GM12878 (cell line): Measurements from ENCODE around the gene GMIP.

Experiments used
- FOS ChIP-seq: IDR thresholded peaks from 3 replicates; pipeline ENCODE4 v1.6.1; 2011; ENCODE audit warnings: borderline replicate concordance; ENCODE audit not compliant: insufficient read length; ENCODE audit errors: extremely low read depth
- POLR2A ChIP-seq: IDR thresholded peaks from 2 replicates; pipeline ENCODE4 v1.6.1; 2011; ENCODE audit warnings: low read depth, mild to moderate bottlenecking, low read length
- TF ChIP-seq, protein P1 (sequence below): IDR thresholded peaks from 2 replicates; pipeline ENCODE4 v1.6.1; 2011; ENCODE audit warnings: low read depth, low read length, improper control_type of control experiment, borderline replicate concordance
- TF ChIP-seq, protein P2 (sequence below), 3 experiments: IDR thresholded peaks in 2 of 3; conservative IDR thresholded peaks in 1 of 3; 2 replicates each; pipeline ENCODE4 v1.5.1; 2011; ENCODE audit warnings: low read depth in 3 of 3, low read length in 3 of 3, mild to moderate bottlenecking in 3 of 3, control low read depth in 2 of 3, moderate library complexity in 2 of 3, inconsistent platforms in 1 of 3, mixed read lengths in 1 of 3; ENCODE audit not compliant: control insufficient read depth in 2 of 3, insufficient read depth in 1 of 3; ENCODE audit errors: extremely low read depth in 1 of 3

DNA sequence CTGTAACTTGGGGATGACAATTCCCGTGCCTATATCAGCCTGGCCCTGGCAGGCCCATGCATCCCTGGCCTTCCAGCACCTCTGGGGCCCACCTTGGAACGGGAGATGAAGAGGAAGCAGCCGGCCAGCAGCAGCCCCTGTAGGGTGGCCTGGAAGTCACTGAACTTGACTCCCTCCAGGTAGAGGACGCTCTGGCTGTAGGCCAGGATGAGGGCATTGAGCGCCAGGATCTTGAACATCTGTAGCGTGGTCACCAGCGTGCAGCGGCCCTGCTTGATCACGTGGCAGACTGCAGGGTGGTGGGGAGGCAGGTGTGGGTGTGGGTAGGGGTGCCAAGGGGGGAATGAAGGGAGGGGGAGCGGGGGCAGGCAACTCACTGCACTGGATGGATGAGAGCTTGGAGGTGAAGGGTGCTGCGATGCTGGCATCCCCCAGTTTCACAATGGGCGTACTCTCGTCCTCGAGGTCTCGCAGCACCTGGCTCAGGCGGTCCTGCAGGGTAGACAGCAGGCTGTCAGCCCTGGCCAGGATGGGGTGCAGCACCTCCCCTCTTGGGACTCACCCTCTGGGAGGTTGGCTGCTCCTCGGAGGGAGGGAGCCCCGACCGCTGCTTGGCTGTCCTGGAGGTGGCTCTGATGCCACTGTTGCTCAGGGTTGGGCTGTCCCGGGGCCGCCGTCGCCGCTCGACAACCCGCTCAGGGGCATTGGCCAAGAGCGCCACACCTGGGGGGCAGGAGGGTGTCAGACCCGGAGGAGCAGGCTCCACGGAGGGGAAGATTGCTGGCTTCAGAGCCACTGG lies 3.8 kb upstream of the GMIP start:
- TF ChIP-seq FOS (no peak), POLR2A (no peak)
- TF ChIP-seq, protein P1, sequence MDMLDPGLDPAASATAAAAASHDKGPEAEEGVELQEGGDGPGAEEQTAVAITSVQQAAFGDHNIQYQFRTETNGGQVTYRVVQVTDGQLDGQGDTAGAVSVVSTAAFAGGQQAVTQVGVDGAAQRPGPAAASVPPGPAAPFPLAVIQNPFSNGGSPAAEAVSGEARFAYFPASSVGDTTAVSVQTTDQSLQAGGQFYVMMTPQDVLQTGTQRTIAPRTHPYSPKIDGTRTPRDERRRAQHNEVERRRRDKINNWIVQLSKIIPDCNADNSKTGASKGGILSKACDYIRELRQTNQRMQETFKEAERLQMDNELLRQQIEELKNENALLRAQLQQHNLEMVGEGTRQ: no peak
- TF ChIP-seq, protein P2, sequence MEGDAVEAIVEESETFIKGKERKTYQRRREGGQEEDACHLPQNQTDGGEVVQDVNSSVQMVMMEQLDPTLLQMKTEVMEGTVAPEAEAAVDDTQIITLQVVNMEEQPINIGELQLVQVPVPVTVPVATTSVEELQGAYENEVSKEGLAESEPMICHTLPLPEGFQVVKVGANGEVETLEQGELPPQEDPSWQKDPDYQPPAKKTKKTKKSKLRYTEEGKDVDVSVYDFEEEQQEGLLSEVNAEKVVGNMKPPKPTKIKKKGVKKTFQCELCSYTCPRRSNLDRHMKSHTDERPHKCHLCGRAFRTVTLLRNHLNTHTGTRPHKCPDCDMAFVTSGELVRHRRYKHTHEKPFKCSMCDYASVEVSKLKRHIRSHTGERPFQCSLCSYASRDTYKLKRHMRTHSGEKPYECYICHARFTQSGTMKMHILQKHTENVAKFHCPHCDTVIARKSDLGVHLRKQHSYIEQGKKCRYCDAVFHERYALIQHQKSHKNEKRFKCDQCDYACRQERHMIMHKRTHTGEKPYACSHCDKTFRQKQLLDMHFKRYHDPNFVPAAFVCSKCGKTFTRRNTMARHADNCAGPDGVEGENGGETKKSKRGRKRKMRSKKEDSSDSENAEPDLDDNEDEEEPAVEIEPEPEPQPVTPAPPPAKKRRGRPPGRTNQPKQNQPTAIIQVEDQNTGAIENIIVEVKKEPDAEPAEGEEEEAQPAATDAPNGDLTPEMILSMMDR (IDR thresholded peaks at IDR 0.05 in 2 of 3, conservative IDR thresholded peaks at IDR 0.05 in 1 of 3; ENCODE audit: control insufficient read depth in 2 of 3, extremely low read depth in 1 of 3, insufficient read depth in 1 of 3, low read depth in 3 of 3, low read length in 3 of 3): no peak
